NCI-H510A (cell line): Measurements from ENCODE around the gene AKNAD1.
"Not testable (repeated sequence)": the region's sequence is repeated elsewhere in the genome, so short reads cannot be mapped to it uniquely, and the experiment has no call there.

Source experiments
- DNase-seq: peaks from one replicate; lab custom pipeline; 2025; lab: John Stamatoyannopoulos, UW

AKNAD1 gene

GRCh38 chr1:108785264-108785663 lies 71.6 kb downstream of the AKNAD1 start:
- DNase-seq = no peak

- DNase-seq = not testable (repeated sequence)
These were observed 75.3 kb downstream of the AKNAD1 start for GRCh38 chr1:108781575-108781944.

GRCh38 chr1:108780937-108781574 lies 75.8 kb downstream of the AKNAD1 start:
- no peak for DNase-seq

- no peak for DNase-seq
These were observed 77.4 kb downstream of the AKNAD1 start for GRCh38 chr1:108779455-108779854.

GRCh38 chr1:108777839-108778238 lies 79.1 kb downstream of the AKNAD1 start:
- DNase-seq = no peak

GRCh38 chr1:108767708-108768107 lies 89.2 kb downstream of the AKNAD1 start:
- DNase-seq = no peak

- no peak for DNase-seq
These were observed 89.8 kb downstream of the AKNAD1 start for GRCh38 chr1:108767115-108767514.
